ENCODE results near the gene PLXNA3.

- TF ChIP-seq CTCF (IDR thresholded peaks at IDR 0.05), result no peak
- TF ChIP-seq POLR2A (IDR thresholded peaks at IDR 0.05), result no peak
These were observed 23.5 kb upstream of the PLXNA3 start for GRCh38 chrX:154434394-154435168.

All from Peyer's patch (tissue), 4 donors.